ENCODE results near the gene PGA3. TPM values are rescaled to one million over a fixed set of nuclear protein-coding genes. Genes with fewer than 3 reads are reported as not detected.

PGA3 gene
- total and polyA plus RNA-seq, 3 donors from 2014 or later: 0.31 to 1.7 (median 1.7) TPM

DNA sequence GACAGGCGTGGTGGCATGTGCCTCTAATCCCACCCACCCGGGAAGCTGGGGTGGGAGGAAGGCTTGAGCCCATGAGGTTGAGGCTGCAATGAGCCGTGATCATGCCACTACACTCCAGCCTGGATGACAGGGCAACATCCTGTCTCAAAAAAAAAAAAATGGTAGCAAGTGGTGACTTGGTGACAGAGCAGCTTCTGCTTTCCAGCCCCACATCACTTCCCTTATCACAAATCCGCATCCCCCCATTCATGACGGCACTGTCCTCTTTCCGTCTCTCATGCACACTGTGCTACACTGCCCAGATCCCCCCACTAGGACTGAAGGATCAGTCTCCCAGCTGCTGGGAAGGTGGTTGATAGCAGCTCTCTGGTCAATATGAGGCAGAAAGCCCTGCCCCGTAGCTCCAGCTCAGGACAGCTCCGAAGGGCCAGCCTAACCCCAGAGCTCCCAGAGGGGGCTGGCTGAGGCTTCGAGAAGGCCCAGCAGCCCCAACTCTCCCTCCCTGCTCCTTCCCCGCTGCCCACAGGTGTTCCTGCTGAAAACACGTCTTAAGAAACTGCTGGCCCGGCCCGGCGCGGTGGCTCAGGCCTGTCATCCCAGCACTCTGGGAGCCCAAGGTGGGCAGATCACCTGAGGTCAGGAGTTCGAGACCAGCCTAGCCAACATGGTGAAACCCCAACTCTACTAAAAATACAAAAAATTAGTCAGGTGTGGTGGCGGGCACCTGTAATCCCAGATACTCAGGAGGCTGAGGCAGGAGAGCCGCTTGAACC is 53.6 kb downstream of the PGA3 start:
- Histone ChIP-seq H3K4me3 (no peak overlapping the region), H3K27ac (no peak overlapping the region), H3K9me3 (no peaks in the 10 kb centered on the region), H3K27me3 (no peaks in the 10 kb centered on the region), H3K36me3 (ENCODE audit: low read depth, missing control alignments) (no peaks in the 10 kb centered on the region), H3K4me1 (no peaks in the 10 kb centered on the region)
- intact Hi-C loops (cut with DNase I; ENCODE audit: low total_unique reads): no loop called here
- no peak for TF ChIP-seq POLR2A (IDR thresholded peaks at IDR 0.05)
- TF ChIP-seq, protein P1, sequence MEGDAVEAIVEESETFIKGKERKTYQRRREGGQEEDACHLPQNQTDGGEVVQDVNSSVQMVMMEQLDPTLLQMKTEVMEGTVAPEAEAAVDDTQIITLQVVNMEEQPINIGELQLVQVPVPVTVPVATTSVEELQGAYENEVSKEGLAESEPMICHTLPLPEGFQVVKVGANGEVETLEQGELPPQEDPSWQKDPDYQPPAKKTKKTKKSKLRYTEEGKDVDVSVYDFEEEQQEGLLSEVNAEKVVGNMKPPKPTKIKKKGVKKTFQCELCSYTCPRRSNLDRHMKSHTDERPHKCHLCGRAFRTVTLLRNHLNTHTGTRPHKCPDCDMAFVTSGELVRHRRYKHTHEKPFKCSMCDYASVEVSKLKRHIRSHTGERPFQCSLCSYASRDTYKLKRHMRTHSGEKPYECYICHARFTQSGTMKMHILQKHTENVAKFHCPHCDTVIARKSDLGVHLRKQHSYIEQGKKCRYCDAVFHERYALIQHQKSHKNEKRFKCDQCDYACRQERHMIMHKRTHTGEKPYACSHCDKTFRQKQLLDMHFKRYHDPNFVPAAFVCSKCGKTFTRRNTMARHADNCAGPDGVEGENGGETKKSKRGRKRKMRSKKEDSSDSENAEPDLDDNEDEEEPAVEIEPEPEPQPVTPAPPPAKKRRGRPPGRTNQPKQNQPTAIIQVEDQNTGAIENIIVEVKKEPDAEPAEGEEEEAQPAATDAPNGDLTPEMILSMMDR (IDR thresholded peaks at IDR 0.05): no peak
- DNase-seq: no peak
- WGBS, 2 donors: 91 to 94% methylated on average over 14 to 18 of the region's 18 CpGs

DNA sequence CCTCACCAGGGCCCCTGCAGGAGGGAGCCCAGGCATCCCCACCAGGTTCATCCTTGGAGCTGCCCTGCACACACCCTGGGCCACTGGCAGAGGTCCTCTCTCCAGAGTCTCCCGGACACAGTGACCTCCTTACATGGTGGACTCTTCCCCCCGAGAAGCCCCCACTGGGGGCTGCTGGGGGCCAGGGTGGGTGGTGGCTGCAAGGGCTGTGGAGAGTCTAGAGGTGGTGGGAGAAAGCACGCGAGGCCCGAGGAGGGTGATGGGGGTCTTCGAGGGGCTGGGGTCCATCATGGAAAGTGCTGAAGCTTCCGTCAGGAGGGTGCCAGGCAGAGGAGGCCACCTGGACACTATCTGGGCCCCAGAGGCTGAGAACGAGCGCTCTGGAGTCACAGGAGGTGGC is 55.2 kb downstream of the PGA3 start:
- intact Hi-C loops (cut with DNase I; ENCODE audit: low total_unique reads): no loop called here
- no peaks in the 10 kb centered on the region for H3K36me3 ChIP-seq (ENCODE audit: low read depth, missing control alignments)
- no peak overlapping the region for H3K27ac ChIP-seq
- no peaks in the 10 kb centered on the region for H3K4me1 ChIP-seq
- DNase-seq: no peak
- H3K4me3 ChIP-seq: no peak overlapping the region
- no peaks in the 10 kb centered on the region for H3K9me3 ChIP-seq
- 90 to 93% methylated on average over 2 to 9 of the region's 9 CpGs for WGBS, 2 donors
- no peaks in the 10 kb centered on the region for H3K27me3 ChIP-seq
- no peak for TF ChIP-seq POLR2A (IDR thresholded peaks at IDR 0.05)
- TF ChIP-seq, protein P1 (IDR thresholded peaks at IDR 0.05): no peak

DNA sequence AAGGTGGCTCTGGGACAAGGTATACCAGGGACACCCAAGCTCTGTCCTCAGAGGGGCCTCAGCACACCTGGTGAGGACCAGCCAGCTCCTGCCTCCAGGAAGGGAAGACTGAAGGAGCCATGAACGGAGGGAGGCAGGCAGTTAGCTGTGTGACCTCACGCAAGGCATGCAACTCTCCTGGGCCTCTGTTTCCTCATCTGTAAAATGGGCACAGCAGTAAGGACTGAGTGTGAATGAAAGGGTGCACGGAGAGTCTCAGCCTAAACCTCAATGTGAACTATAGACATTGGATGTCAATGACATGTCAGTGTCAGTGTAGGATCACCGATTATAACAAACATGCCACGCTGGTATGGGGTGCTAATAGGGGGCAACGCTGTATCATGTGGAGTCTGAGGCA is 56.0 kb downstream of the PGA3 start:
- no peak overlapping the region for H3K27ac ChIP-seq
- DNase-seq: no peak

More for the DNA sequence above, 56.0 kb downstream of the PGA3 start:
- no peaks in the 10 kb centered on the region for H3K27me3 ChIP-seq
- intact Hi-C loops (cut with DNase I; ENCODE audit: low total_unique reads): no loop called here
- no peaks in the 10 kb centered on the region for H3K4me1 ChIP-seq
- H3K4me3 ChIP-seq: no peak overlapping the region
- no peaks in the 10 kb centered on the region for H3K9me3 ChIP-seq
- H3K36me3 ChIP-seq (ENCODE audit: low read depth, missing control alignments): no peaks in the 10 kb centered on the region
- TF ChIP-seq, protein P1 (IDR thresholded peaks at IDR 0.05): no peak
- TF ChIP-seq POLR2A (IDR thresholded peaks at IDR 0.05): no peak
- WGBS, 2 donors: 93 to 98% methylated on average over 6 of the region's 6 CpGs

Other genes starting within 250 kb of the PGA3 start
- 1 to 10 TPM in 1 of 2 donors, under 1 TPM in 1; 0.87 to 1.6 TPM for gene CD6, start 231.8 kb upstream of the PGA3 start, total RNA-seq
- gene CD6, start 231.8 kb upstream of the PGA3 start, polyA plus RNA-seq (ENCODE audit: insufficient read depth, low read depth, low replicate concordance): 3.1 TPM
- 1 to 10 TPM; 1.5 TPM for gene CD5, start 101.0 kb upstream of the PGA3 start, total RNA-seq
- 2.0 TPM for gene CD5, start 101.0 kb upstream of the PGA3 start, polyA plus RNA-seq (ENCODE audit: insufficient read depth, low read depth, low replicate concordance)
- gene VPS37C, start 42.1 kb upstream of the PGA3 start, total RNA-seq: 10 to 100 TPM; 29.1 to 31.0 TPM
- gene VPS37C, start 42.1 kb upstream of the PGA3 start, polyA plus RNA-seq (ENCODE audit: insufficient read depth, low read depth, low replicate concordance): 36.9 TPM
- gene PGA4, start 18.8 kb downstream of the PGA3 start, total RNA-seq: under 1 TPM in 1 of 2 donors, not detected in 1; 0.56 TPM
- 7.2 TPM for gene PGA4, start 18.8 kb downstream of the PGA3 start, polyA plus RNA-seq (ENCODE audit: insufficient read depth, low read depth, low replicate concordance)
- gene PGA5, start 37.7 kb downstream of the PGA3 start, total RNA-seq: under 1 TPM; 0.39 to 0.43 TPM
- 1.5 TPM for gene PGA5, start 37.7 kb downstream of the PGA3 start, polyA plus RNA-seq (ENCODE audit: insufficient read depth, low read depth, low replicate concordance)
- gene VWCE, start 91.8 kb downstream of the PGA3 start, total RNA-seq: 10 to 100 TPM; 11.1 TPM
- 6.6 TPM for gene VWCE, start 91.8 kb downstream of the PGA3 start, polyA plus RNA-seq (ENCODE audit: insufficient read depth, low read depth, low replicate concordance)
- gene DDB1, start 129.6 kb downstream of the PGA3 start, total RNA-seq: 100 to 1,000 TPM; 266 to 333 TPM
- 257 TPM for gene DDB1, start 129.6 kb downstream of the PGA3 start, polyA plus RNA-seq (ENCODE audit: insufficient read depth, low read depth, low replicate concordance)
- 100 to 1,000 TPM in 1 of 2 donors, 10 to 100 TPM in 1; 90.1 to 121 TPM for gene TKFC, start 129.7 kb downstream of the PGA3 start, total RNA-seq
- gene TKFC, start 129.7 kb downstream of the PGA3 start, polyA plus RNA-seq (ENCODE audit: insufficient read depth, low read depth, low replicate concordance): 159 TPM
- 10 to 100 TPM; 41.7 to 55.8 TPM for gene CYB561A3, start 158.4 kb downstream of the PGA3 start, total RNA-seq
- 39.8 TPM for gene CYB561A3, start 158.4 kb downstream of the PGA3 start, polyA plus RNA-seq (ENCODE audit: insufficient read depth, low read depth, low replicate concordance)
- gene TMEM138, start 158.9 kb downstream of the PGA3 start, total RNA-seq: 10 to 100 TPM; 41.8 to 42.1 TPM
- gene TMEM138, start 158.9 kb downstream of the PGA3 start, polyA plus RNA-seq (ENCODE audit: insufficient read depth, low read depth, low replicate concordance): 61.8 TPM
- gene TMEM216, start 189.1 kb downstream of the PGA3 start, total RNA-seq: 10 to 100 TPM; 19.4 to 25.6 TPM
- gene TMEM216, start 189.1 kb downstream of the PGA3 start, polyA plus RNA-seq (ENCODE audit: insufficient read depth, low read depth, low replicate concordance): 29.5 TPM
- 10 to 100 TPM; 84.2 to 86.5 TPM for gene CPSF7, start 226.5 kb downstream of the PGA3 start, total RNA-seq
- gene CPSF7, start 226.5 kb downstream of the PGA3 start, polyA plus RNA-seq (ENCODE audit: insufficient read depth, low read depth, low replicate concordance): 107 TPM
- gene SDHAF2, start 226.6 kb downstream of the PGA3 start, total RNA-seq: 10 to 100 TPM; 66.2 to 85.4 TPM
- gene SDHAF2, start 226.6 kb downstream of the PGA3 start, polyA plus RNA-seq (ENCODE audit: insufficient read depth, low read depth, low replicate concordance): 46.8 TPM

Data from testis (tissue), 3 donors.